HL-60 (cell line): ENCODE data around the gene TMCO4.

Experiments
- CTCF ChIP-seq: IDR thresholded peaks from one replicate; pipeline ENCODE4 v1.5.1; 2011; ENCODE audit warnings: low read length, control low read depth, inconsistent platforms; ENCODE audit not compliant: insufficient read depth
- GABPA ChIP-seq: IDR thresholded peaks from 2 replicates; pipeline ENCODE4 v1.6.1; 2012; ENCODE audit warnings: low read depth
- POLR2AphosphoS5 ChIP-seq: IDR thresholded peaks from 2 replicates; pipeline ENCODE4 v1.6.1; 2012; ENCODE audit warnings: low read depth
- REST ChIP-seq: IDR thresholded peaks from 2 replicates; pipeline ENCODE4 v1.6.1; 2012; ENCODE audit warnings: low read depth; ENCODE audit not compliant: insufficient replicate concordance
- SPI1 ChIP-seq: IDR thresholded peaks from 2 replicates; pipeline ENCODE4 v1.6.1; 2012; ENCODE audit warnings: low read depth, mild to moderate bottlenecking, borderline replicate concordance

- TF ChIP-seq GABPA = no peak
- TF ChIP-seq CTCF = no peak
- no peak for TF ChIP-seq REST
- no peak for TF ChIP-seq POLR2AphosphoS5
- peak; percentile 33; the same call in 1 of the 2 replicates for TF ChIP-seq SPI1
These were observed 109.9 kb downstream of the TMCO4 start for GRCh38 chr1:19689856-19690255.
